C1 segment of cervical spinal cord (tissue), 14 donors: ENCODE measurements around the gene CPEB4.

Experiments
- DNase-seq, 14 donors: peaks; one replicate each; lab custom pipeline; 2025; lab: John Stamatoyannopoulos, UW

Gene CPEB4

DNA sequence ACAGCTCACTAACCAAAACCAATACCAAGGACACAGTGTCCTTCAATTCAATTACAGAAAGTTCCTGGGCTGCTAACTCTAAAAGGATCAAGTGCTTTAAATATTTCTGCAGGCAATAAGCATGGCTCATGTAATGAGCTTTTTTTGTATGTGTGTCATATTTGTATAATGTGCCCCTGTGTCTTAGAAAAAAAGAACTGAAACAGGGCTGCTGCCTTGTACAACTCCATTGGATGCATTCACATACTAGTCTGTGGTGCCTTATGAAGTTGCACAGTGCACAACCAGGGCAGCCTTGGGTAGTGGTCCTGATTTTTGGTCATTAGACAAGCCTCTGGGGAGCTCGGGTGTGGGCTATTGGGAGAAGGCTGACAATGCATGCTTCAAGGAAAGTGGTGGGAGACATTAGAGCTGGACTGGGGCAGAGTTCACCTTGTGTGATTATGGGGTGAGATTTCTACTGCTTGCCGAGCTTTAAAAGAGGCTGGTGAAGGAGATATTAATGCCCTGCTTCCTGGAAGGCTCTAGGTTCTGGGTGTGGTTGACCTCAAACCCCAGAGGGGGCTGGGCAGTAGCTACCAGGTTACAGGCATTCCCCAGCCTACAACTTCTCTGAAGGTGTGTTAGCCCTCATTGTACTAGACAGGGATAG lies 3.6 kb upstream of the CPEB4 start:
- no peak for DNase-seq

DNA sequence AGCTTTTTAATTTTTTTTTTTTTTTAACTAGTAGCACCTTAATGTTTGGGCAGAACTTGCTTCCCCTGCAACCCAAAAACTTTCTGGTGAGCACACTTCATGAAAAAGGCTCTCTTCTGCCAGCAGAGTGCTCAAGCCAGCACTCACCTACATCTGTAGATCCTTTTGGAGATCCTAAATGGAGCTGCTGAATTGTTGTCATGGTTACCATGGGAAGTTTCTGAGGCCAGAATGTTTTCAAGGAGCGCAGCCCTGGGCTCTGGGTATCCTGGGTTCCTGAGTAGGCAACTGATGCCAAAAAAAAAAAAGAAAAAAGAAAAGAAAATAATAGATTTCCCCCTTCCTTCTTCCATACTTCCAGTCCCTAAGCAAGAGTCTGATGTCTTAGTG lies 3.1 kb upstream of the CPEB4 start:
- no peak for DNase-seq

DNA sequence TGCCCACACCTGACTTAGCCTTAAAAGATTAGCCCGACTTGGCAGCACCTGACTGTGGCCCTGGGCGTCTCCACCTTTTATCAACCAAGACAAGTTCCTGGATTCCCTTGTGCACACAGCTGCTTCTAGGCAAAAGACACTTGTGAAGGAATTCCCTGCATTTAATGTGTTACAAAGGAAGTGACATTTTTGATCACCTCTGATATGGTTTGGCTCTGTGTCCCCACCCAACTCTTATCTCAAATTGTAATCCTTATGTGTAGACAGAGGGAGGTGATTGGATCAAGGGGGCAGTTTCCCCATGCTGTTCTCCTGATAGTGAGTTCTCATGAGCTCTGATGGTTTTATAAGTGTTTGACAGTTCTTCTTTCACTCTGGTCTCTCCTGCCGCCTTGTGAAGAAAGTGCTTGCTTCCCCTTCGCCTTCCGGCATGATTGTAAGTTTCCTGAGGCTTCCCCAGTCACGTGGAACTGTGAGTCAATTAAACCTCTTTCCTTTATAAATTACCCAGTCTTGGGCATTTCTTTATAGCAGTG lies 2.6 kb upstream of the CPEB4 start:
- peak in 1 of 14 donors; percentile 14 for DNase-seq

DNA sequence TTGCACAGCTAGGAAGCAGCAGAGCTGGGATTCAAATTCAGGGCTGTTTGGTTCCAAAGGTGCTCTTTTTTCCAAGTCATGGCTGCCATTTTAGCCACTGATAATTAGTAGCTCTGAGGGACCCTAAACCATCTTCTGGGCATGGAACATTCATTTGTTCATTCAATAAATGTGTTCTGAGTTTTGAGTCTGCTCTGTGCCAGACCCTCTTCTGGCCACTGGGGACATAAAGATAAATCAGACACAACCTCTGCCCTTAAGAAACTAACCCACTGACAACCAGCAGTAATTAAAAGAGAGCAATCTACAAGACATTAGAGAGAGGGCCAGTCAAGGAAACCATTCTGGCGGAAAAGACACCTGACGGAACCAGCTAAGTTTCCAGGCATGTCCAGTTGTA lies 2.0 kb upstream of the CPEB4 start:
- DNase-seq = no peak

DNA sequence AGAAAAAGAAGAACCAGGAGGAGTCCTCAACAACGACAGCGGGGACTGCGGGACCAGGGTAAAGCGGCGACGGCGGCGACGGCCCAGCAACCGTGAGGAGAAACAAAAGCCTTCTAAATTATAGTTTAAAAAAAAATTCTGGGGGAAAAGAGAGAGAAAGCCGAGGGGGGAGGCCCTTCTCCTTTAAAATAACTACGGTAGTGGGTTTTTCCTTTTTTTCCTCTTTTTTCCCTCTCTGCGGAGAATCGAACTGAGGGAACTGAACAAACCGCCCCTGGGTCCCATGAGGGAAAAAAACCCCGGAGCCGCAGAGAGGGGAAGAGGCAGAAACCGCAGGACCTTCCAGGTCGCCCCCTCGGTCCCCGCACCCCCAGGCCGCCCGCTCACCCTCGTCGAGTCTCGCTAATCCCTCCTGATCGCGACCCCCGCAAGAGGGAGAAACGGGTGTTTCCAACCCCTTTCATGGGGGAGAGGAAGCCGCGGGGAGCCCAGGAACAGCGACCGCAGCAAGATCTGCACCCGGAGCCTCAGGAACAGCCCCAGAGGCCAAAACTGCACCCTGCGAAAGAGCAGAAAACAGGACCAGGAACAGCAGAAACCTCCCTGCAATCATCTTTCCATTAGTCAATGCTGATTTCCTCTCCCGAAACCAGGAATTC lies 453 bp downstream of the CPEB4 start:
- peak in 3 of 14 donors; percentile 16 to 44 (median 23) for DNase-seq

DNA sequence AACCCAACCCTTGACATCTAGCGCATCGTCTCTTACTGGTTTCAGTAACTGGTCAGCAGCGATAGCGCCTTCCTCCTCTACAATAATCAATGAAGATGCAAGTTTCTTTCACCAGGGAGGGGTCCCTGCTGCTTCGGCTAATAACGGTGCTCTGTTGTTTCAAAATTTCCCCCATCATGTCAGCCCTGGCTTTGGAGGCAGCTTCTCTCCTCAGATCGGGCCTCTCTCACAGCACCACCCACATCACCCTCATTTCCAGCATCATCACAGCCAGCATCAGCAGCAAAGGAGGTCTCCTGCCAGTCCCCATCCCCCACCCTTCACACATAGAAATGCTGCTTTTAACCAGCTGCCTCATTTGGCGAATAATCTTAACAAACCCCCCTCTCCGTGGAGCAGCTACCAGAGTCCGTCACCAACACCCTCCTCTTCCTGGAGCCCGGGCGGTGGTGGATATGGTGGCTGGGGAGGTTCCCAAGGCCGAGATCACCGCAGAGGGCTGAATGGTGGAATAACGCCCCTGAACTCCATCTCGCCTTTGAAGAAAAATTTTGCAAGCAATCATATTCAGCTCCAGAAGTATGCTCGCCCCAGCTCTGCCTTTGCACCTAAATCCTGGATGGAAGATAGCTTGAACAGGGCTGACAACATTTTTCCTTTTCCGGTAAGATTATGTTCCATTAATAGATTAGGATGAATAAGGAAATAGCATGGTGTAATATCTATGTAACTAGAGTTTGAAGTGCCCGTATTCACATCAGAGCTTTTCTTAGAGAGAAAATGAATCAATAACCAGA lies 2.2 kb downstream of the CPEB4 start:
- peak in 13 of 14 donors; percentile 33 to 80 (median 64) for DNase-seq

DNA sequence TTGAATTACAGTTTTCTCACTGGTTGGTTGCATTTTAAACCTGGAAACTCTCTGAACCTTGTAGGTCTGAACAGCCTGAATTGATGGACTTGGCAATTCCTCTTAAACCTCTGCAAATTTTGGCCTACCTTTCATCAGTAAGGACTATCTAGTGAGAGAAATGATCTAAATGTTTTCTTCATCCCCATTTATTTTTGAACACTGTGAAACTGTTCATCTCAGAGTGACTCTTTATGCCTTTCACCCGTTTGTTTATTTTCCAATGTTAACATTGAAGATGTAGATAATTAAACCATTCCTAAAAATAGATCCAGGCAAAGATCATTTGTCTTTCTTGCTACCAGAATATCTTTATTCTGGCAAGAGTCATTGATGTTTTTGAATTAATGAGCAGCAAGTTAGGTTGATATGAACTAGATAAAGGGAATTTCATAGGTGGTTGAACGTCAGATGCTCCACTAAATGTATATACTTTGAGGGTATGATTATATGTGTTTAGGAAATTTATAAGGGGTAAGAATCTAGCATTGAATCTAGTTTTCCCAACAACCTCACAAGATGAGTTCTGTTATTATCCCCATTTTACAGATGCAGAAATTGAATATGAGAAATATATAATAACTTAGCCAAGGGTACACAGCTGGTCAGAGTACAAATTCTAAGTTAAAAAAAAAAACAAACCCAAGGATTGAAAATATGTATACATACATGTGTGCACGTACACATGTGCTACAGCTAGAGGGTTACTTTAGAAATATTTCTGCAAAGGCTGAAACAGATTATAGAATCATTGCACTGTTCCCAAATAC lies 3.4 kb downstream of the CPEB4 start:
- DNase-seq = peak in 1 of 14 donors; percentile 34

DNA sequence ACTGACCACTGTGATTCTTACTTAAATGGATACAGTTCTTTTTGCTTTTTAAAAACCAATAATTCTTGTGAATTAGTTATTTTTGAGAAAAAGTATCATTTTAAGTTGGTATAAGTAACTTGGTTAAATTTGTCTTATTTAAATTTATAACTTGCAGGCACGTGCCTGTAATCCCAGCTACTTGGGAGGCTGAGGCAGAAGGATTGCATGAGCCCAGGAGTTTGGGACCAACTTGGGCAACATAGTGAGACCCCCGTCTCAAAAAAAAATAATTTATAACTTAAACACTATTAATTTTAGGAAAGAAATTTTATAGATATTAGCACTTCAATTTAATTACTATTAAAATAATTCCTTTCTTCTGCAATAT lies 5.0 kb downstream of the CPEB4 start:
- no peak for DNase-seq

DNA sequence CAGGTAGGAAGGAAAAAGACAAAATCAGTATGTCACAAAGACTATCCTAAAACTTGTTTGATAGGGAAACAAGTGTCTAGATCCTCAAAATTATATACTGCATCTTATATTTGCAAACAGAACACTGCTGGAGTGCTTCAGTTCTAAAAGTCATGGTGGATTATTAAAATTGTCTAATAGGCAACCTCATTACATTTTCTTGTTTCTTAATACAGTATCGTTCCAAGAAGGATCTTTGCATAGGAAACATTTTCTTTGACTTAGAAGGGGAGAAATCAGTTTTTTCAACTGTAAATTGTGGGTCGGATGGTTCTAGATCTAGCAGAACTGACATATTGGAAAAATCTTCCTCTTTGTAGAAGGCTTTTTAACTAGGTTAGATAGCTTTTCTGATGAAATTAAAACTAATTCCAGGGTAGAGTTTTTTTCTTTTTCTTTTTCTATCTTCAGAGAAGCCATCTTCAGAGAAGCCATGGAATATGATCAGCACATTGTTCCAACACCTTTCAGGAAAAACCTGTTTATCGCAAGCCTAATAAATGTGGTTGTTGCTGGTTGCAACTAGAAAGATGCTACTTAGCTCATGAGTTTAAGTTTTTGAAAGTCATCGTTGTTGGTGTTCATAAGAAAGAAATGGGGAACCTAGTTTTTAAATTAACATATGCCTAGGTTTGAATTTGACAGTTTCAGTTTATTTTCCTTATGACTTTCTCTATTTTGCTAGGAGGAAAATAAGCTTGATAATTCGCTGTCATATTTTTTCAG lies 7.4 kb downstream of the CPEB4 start:
- peak in 1 of 14 donors; percentile 16 for DNase-seq

DNA sequence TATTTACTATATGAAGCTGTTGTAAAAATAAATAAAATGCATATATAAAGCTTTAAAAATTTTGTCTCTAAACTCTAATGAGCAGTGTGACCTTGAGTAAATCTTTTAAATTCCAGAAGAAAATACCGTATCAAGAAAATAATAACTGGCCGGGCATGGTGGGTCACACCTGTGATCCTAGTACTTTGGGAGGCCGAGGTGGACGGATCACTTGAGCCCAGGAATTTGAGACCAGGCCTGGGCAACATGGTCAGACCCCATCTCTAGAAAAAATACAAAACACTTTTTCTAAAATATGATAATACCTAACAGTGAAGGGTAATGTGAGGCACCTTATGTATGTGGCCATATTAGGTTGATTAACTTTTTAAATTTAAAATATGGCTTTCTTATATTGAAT lies 8.5 kb downstream of the CPEB4 start:
- DNase-seq = no peak

DNA sequence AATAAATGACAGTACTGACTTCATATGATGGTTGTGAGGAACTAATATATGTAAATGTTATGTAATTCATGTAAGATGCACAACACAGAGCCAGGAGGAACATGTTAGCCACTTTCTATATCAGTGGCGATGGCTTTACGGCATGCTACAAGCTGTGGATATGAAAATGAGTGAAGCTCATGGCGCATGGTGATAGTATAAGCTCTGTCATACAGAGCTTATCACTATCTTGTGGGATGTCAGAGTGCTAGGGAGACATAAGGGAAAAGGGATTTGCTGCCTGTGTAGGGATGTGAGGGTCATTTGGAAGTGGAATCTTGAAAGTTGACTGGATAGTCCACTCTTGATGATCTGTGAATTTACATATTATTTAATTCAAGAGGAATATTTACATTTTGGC lies 13.6 kb downstream of the CPEB4 start:
- DNase-seq = no peak

DNA sequence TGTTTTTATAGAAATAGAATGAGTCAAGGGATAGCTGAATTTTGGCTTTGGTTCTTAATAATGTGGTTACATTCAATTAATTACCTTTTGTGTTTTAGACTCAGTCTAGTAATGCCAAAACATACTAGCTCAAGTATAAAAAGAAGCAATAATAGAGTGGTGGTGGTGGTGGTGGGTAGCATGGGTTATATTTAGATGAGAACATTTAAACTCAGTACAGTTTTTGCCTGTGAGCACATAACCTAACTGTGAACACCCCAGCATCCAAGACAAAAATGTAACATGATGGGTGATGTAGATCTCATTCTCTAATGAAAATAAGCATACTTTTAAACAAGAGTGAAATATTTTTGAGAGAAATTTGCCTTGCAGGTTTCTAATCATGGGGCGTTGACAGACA lies 14.2 kb downstream of the CPEB4 start:
- DNase-seq = no peak

DNA sequence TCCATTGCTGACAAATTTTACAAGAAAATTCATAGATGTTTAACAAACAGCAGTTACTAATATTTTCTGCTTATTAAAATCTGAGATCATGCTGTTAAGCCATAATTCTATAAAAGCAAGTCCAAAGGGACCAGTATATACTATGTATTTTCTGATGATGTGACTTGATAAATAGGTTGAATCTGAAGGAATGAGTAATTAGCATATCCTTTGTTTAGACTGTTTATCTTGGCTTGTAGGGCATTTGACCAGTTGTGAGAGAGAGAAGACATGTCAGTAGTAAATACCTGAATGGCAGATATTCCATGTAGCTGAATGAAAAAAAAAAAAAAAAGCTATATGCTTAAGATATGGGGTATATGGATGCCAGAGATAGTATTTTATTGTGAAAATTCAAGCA lies 14.6 kb downstream of the CPEB4 start:
- DNase-seq = no peak

DNA sequence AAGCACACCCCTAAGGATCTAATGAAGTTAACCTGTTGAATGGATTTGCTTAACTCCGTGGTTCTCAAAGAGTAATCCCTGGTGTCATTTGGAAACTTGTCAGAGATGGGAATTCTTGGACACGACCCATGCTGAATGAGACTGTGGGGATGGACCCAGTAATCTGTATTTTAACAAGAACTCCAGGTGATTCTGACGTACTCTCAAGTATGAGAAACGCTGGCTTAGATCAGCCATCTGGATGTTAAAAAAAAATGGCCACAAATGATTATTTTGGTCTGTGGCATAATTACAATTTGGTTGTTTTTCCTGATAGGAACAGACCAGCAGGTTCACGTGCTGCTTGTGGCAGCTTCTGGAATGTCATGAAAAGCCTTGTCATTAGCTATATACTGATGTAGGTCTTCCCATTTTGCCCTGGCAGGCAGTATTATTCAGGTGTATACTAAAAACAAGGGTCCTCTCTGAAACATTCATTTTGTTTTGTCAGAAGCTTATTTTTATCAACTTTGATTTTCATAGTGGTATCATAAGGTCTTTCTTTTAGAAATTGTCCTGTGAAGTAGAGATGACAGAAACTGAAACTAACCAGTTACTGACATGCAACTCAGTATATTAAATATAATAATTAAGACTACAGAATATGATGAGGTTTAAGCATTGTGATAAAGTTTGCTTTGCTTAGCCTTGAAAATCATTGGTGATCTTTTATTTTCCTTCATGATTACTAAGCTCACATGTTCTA lies 15.4 kb downstream of the CPEB4 start:
- peak in 1 of 14 donors; percentile 43 for DNase-seq

DNA sequence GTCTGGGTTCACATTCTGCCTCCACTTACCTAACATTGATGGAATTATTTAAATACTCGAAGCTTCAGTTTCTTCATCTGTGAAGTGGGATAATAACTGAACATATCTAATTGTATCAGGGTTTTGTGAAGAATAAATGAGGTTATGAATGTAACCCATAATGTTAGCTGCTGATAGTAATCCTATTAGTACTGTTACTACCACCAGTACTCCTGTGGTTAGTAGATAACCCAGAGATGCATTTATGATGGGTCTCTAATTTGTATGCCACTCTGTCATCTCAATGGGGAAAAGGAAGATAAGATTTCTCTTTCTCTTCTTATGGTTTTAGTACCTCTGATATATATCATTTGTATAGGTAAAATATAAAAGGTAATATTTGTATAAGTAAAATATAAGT lies 16.0 kb downstream of the CPEB4 start:
- DNase-seq = no peak

DNA sequence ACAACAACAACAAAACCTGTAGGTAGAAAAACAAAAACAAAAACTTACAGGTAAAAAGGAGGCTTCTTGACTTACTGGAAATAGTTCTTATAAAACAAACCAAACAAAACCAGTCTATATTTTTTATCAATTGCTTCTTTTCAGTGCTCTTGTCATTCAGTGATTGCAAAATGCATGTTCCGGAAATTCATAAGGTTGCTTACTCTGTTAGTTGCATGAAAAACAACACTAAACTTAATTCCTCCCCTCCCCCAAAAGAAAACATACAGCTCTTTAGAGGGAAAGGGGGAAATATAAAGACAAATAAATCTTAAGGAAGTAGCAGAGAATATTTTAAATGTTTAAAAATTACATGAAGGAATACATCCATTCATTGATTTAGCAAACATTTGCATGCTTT lies 19.1 kb downstream of the CPEB4 start:
- no peak for DNase-seq

DNA sequence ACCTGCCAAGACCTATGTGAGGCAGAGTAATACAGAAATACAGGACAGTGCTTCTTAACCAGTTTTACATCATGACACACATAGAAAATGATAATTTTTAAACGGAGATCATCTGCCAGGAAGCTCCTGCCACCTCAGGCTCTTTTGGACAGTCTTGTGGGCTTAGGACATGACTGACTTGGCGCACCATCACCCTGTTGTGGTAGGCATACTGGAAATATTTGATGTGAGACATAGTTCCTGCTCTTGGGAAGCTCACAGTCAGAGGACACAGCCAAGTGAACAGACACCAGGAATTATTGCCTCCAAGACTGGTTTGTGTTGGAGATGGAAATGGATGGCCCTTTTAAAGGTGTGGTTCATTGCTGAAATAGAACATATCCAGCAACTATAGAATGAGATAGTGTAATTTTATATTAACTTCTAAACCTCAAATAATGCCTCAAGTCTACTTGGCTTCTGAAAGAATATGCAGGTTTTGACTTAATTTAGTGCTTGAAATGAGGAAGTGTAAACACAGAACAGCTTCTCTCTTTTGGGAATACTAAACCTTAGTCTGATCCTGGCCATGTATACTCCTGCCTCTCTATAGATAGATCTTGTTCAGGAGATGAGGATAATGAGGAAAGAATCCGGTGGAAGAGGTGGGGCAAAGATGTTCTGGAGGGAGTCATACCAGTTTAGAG lies 19.7 kb downstream of the CPEB4 start:
- peak in 3 of 14 donors; percentile 13 to 27 (median 26) for DNase-seq

DNA sequence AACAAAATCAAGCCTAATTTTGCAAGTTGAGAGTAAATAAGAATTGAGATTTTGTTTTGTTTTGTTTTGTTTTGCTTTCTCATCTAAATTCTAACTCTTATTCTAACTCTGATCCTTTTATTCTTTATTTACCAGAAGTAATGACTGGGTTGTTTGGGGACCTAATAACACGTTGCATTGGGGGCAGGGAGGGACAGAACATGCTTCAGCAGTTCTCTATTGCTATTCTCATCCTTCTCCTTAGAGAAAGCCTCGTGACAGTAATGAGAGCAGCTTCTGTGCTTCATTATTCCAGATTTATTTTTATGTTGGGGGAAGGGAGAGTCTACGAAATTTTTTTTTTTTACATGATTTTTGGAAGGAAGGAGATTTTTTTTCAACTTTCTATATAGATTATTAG lies 21.1 kb downstream of the CPEB4 start:
- DNase-seq = peak in 5 of 14 donors; percentile 21 to 42 (median 30)

DNA sequence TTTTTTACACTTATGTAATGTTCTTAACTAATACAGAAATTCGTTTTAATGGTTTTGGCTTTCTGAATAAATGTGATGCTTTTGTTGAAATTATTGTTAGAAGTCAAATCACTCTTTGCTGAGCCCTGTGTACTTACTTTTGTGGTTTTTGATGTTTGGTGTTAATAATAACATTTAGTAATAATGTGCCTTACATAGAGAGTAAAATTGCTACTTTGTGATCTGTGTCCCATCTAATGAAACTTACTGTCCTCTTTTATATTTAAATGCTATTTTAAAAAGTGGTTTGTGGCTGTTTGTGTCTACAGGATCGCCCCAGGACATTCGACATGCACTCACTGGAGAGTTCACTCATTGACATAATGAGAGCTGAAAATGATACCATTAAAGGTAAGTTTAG lies 22.1 kb downstream of the CPEB4 start:
- no peak for DNase-seq

DNA sequence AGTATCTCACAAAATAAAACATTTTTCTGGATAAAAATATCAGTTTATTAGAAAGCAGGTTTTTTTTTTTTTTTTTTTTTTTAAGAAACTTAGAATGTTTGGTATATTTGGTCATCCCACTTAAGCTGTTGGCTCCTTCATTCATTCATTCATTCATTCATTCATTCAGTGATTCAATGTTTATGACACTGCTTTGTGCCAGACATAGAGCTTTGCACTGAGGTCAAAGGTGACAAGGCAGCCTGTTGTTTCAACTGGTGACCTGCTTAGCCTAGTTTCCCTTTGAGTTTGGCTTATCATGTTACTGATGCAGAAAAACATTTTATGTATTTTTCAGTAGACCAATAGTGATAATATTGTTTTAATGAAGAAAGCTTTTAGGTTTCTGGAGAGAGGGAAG lies 23.5 kb downstream of the CPEB4 start:
- DNase-seq = no peak
